ENCODE measurements around the gene TNIP2.

Gene TNIP2, protein sequence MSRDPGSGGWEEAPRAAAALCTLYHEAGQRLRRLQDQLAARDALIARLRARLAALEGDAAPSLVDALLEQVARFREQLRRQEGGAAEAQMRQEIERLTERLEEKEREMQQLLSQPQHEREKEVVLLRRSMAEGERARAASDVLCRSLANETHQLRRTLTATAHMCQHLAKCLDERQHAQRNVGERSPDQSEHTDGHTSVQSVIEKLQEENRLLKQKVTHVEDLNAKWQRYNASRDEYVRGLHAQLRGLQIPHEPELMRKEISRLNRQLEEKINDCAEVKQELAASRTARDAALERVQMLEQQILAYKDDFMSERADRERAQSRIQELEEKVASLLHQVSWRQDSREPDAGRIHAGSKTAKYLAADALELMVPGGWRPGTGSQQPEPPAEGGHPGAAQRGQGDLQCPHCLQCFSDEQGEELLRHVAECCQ

GRCh38 chr4:2755821-2756690 lies at the start of gene TNIP2:
TSS of gene TNIP2 (minus strand) at chr4:2756336. CDS start at chr4:2756289, 47 bp downstream.
- TF ChIP-seq, protein P1, sequence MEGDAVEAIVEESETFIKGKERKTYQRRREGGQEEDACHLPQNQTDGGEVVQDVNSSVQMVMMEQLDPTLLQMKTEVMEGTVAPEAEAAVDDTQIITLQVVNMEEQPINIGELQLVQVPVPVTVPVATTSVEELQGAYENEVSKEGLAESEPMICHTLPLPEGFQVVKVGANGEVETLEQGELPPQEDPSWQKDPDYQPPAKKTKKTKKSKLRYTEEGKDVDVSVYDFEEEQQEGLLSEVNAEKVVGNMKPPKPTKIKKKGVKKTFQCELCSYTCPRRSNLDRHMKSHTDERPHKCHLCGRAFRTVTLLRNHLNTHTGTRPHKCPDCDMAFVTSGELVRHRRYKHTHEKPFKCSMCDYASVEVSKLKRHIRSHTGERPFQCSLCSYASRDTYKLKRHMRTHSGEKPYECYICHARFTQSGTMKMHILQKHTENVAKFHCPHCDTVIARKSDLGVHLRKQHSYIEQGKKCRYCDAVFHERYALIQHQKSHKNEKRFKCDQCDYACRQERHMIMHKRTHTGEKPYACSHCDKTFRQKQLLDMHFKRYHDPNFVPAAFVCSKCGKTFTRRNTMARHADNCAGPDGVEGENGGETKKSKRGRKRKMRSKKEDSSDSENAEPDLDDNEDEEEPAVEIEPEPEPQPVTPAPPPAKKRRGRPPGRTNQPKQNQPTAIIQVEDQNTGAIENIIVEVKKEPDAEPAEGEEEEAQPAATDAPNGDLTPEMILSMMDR (IDR thresholded peaks at IDR 0.05): 0 out of 2 replicates have a peak, but pooled peaks have one; percentile 19

DNA sequence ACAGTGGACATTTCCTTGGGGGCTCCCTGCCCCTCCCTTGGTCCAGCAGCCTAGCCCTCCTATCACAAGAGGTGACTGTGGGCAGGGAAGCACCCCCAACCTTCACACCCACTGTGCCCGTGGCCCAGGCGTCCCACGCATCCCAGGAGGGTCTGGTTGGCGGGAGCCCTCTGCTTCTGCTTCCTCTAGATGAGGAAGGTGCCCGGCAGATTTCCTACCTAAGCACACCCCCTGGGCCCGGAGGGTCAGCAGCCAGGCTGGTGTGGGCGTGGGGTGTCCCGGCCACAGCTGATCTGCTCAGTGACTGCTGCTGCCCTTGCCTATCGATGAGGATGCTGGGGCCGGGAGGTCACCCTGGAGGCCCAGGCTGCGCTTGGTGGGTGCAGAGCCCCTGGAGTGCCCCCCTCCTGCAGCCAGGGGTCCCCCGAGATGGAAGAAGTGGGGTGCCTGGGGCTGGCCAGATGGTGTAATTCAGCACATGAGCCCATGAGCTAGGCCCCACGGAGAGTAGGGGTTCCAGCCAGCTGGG lies 48.9 kb upstream of the TNIP2 start:
- TF ChIP-seq, protein P1 (IDR thresholded peaks at IDR 0.05): no peak

DNA sequence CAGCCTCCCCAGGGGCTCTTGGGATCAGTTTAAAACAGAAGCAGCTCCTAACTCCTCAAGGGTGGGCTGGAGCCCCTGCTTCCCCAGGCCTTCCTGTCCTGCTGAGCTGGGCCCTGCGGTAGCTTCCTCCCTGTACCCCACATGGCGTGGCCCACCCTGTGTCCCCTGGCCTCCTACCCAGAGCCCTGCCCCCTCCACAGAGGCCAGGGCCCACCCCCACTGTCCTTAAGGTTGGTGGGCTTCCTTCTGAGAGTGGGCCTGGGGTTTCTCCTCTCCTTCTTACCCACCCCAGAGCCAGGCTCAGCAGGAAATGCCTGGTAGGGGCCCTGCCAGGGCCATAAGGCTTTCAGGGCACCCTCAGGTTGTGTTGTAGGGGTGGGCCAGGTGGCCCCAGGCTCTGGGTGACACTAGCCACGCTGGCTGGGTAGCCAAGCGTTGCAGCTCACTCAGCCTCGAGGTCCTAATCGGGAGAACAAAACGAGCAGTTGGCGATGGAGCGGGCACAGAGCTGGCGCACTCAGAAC lies 48.4 kb upstream of the TNIP2 start:
- TF ChIP-seq, protein P1 (IDR thresholded peaks at IDR 0.05): no peak

DNA sequence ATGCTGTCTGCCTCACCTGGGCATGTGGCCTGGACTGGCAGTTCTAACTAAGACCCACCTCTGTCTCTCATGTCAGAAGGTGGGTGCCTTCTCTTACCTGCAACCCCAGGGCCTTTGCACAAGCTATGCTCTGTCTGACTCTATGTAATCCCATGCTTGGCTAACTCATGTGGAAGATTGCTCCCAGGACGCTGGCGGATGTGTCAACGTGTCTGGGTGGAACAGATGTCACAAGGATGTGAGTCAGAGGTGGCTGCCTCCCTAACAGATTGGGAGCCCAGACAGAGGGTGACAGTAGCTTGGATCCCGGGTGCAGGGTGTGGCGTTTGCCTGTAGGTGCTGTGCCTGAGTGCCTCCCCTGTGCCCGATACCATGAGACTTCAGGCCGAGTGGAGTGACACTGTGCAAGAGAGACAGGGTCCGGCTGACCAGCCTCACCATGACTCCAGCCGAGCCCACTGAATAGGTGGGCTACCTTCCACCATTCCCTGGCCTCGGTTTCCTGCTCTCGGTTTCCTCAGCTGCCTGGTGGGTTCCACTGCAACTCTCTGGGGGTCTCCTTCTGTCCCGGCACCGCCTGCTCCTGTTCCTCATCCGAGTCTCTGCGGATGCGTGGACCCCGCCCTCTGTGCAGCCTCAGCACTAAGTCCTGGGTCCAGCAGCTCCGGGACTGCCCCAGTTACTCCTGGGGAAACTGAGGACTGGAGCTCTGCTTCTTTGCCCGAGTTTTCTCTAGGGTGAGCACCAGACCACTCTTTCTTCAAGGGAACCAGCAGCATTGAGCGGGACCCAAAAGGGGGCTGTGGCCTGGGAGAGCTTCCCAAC lies 47.7 kb upstream of the TNIP2 start:
- TF ChIP-seq, protein P1 (IDR thresholded peaks at IDR 0.05): no peak

GRCh38 chr4:2802618-2803531 lies 46.7 kb upstream of the TNIP2 start:
- TF ChIP-seq, protein P1 (IDR thresholded peaks at IDR 0.05): no peak

GRCh38 chr4:2800691-2801596 lies 44.8 kb upstream of the TNIP2 start:
- TF ChIP-seq, protein P1 (IDR thresholded peaks at IDR 0.05): no peak

Measured in LNCAP (cell line).